Right lobe of liver (tissue), 6 donors: Measurements from ENCODE around the gene CBL. TPM values are rescaled to one million over a fixed set of nuclear protein-coding genes. Genes with fewer than 3 reads are reported as not detected.

Experiments used
- ATAC-seq, 4 donors: fragments of 200-7000 bp; cut with Tn5 transposase; one replicate each; pipeline ENCODE4 v1.9.1; 2020; ENCODE audit warnings: mild to moderate bottlenecking in 4 of 4, moderate library complexity in 4 of 4
- DNase-seq, 3 donors: peaks; one replicate each; pipeline ENCODE4 v3.0.0-alpha.2; 2020
- H3K27ac ChIP-seq, 3 donors: fragments of 200-600 bp; one replicate each; pipeline ENCODE4 v1.8.0; 2022
- H3K27me3 ChIP-seq, 2 donors: fragments of 200-600 bp; one replicate each; pipeline ENCODE4 v1.8.0; 2022
- H3K36me3 ChIP-seq, 4 donors: fragments of 200-600 bp; sonication (generic) in 1 of 4; one replicate each; pipeline versions ENCODE4 v1.5.1 to v1.8.0; 2017 to 2022; ENCODE audit warnings: control low read depth in 1 of 4
- H3K4me1 ChIP-seq, 4 donors: fragments of 200-600 bp; sonication (generic) in 1 of 4; one replicate each; pipeline versions ENCODE4 v1.5.1 to v1.8.0; 2017 to 2022; ENCODE audit warnings: control low read depth in 1 of 4
- H3K4me3 ChIP-seq, 3 donors: fragments of 200-600 bp; one replicate each; pipeline ENCODE4 v1.8.0; 2022
- H3K9me3 ChIP-seq, 4 donors: fragments of 200-600 bp; sonication (generic) in 1 of 4; one replicate each; pipeline versions ENCODE4 v1.5.1 to v1.8.0; 2017 to 2022; ENCODE audit warnings: control low read depth in 1 of 4
- POLR2A ChIP-seq: fragments of 450-650 bp; IDR thresholded peaks from one replicate; pipeline ENCODE4 v1.6.1; 2017; ENCODE audit warnings: antibody characterized with exemption, mild to moderate bottlenecking
- WGBS: methylation state at CpG from one replicate; pipeline ENCODE4 v1.1.6; 2018; ENCODE audit warnings: low coverage, low lambda C conversion rate; ENCODE audit not compliant: insufficient coverage; ENCODE audit errors: missing lambda C conversion rate; 5-methylcytosine and 5-hydroxymethylcytosine counted together
- intact Hi-C, 2 donors: fragments of 100-400 bp; cut with DNase I; formaldehyde crosslinking; loops; one replicate each; pipeline versions ENCODE4 v1.11.2 to v1.14.1; 2022
- total RNA-seq, 6 experiments: library from RNA; depleted of rRNA in 2 of 6; stranded (reverse); fragments of >200 nt in 2 of 6; fragmentation: NEBNext Ultra II Directional in 3 of 6; extraction: Animal tissue kit (Norgen Biotek cat#: 25700) in 3 of 6; gene quantifications; one replicate each; pipeline versions ENCODE4 v1.1.0 to v1.2.4, GENCODE V29; 2016 to 2023
- TF ChIP-seq, protein P1 (sequence below), 4 donors: fragments of 200-600 bp in 3 of 4; fragments of 450-650 bp in 1 of 4; IDR thresholded peaks; one replicate each; pipeline versions ENCODE4 v1.5.1 to v1.8.0; 2016 to 2022; ENCODE audit warnings: antibody characterized with exemption in 4 of 4, mild to moderate bottlenecking in 2 of 4
- donor health status: DM: no; HTN: yes; CAD: no.
- donor health status: DM: no; HTN: no; CAD: no.
- donor health status: DM: no; HTN: no; CAD: no.
- donor health status: DM: no; HTN: yes; CAD: no.
- donor health status: DM: no; HTN: yes; CAD: no.

Gene CBL
- total RNA-seq, 6 experiments from 2014 or later, result 3.1 to 7.1 (median 4.6) TPM

DNA sequence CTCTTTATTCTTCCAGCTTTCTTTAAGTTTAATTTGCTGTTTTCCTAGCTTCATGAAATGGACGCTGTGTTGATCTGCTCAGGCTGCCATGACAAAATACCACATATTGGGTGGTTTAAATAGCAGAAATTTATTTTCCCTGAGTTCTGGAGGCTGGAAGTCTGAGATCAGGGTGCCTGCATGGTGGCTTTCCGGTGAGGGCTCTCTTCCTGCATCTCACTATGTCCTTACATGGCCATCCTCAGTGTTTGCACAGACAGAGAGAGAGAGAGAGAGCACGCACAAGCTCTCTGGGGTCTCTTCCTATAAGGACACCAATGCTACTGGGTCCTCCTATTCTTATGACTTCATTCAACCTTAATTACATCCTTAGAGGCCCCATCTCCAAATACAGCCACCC is 82.1 kb downstream of the CBL start:
- Histone ChIP-seq H3K9me3 (no peaks in the 10 kb centered on the region), H3K4me1 (no peaks in the 10 kb centered on the region), H3K27ac (no peak overlapping the region), H3K27me3 (no peaks in the 10 kb centered on the region), H3K4me3 (no peak overlapping the region), H3K36me3 (peaks cover 0 to 18% (median 5%) of the 10 kb centered on the region in 4 donors)
- ATAC-seq (peak in 2 of 4 donors; percentile 35 to 56), DNase-seq (no peak)
- intact Hi-C loops, result no loop called here
- WGBS, result 100% methylated on average over 1 of the region's 3 CpGs
- TF ChIP-seq, protein P1, sequence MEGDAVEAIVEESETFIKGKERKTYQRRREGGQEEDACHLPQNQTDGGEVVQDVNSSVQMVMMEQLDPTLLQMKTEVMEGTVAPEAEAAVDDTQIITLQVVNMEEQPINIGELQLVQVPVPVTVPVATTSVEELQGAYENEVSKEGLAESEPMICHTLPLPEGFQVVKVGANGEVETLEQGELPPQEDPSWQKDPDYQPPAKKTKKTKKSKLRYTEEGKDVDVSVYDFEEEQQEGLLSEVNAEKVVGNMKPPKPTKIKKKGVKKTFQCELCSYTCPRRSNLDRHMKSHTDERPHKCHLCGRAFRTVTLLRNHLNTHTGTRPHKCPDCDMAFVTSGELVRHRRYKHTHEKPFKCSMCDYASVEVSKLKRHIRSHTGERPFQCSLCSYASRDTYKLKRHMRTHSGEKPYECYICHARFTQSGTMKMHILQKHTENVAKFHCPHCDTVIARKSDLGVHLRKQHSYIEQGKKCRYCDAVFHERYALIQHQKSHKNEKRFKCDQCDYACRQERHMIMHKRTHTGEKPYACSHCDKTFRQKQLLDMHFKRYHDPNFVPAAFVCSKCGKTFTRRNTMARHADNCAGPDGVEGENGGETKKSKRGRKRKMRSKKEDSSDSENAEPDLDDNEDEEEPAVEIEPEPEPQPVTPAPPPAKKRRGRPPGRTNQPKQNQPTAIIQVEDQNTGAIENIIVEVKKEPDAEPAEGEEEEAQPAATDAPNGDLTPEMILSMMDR (IDR thresholded peaks at IDR 0.05), result no peak
- TF ChIP-seq POLR2A, result no peak

DNA sequence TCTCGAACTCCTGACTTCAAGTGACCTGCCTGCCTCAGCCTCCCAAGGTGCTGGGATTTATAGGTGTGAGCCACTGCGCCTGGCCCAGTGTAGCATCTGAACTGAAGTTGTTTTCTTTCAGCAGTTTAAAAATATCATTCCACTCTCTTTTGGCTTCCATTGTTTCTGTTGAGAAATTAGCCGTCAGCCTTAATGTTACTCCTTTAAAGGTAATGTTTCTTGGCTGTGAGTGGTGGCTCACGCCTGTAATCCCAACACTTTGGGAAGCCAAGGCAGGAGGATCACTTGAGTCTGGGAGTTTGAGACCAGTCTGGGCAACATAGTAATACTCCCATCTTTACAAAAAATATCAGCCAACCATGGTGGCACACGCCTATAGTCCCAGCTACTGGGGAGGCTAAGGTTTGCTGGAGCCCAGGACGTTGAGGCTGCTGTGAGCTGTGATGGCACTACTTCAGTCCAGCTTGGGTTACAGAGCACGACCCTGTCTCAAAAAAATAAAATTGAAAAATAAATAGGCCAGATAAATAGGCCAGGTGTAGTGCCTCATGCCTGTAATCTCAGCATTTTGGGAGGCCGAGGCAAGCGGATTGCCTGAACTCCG is 84.9 kb downstream of the CBL start:
- Histone ChIP-seq H3K9me3 (no peaks in the 10 kb centered on the region), H3K36me3 (peaks cover 0 to 6% (median 3%) of the 10 kb centered on the region in 4 donors), H3K27me3 (no peaks in the 10 kb centered on the region), H3K4me3 (no peak overlapping the region), H3K27ac (no peak overlapping the region), H3K4me1 (no peaks in the 10 kb centered on the region)
- DNase-seq (no peak), ATAC-seq (no peak)
- WGBS, result 100% methylated on average over 6 of the region's 10 CpGs
- TF ChIP-seq POLR2A, result no peak
- TF ChIP-seq, protein P1 (IDR thresholded peaks at IDR 0.05), result no peak
- intact Hi-C loops, result no loop called here

DNA sequence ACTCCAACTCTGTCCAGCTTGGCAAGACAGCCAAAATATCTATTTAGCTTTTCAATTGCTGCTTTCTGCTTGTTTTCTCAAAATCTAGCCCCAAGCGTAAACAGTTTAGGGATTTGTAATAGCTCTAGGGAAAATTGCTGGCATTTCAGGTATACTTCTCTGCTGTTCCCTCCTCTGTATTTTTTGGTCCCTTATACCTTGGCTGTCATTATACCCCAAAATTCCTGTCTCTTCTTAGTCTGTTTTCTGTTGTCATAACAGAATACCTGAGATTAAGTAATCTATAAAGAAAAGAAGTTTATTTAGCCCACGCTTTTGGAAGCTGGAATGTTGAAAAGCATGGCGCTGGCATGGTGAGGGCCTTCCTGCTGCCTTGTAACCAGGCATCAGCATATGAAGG is 87.3 kb downstream of the CBL start:
- Histone ChIP-seq H3K27me3 (no peaks in the 10 kb centered on the region), H3K4me1 (peaks cover 0 to 22% (median 7%) of the 10 kb centered on the region in 4 donors), H3K4me3 (no peak overlapping the region), H3K36me3 (peaks cover 0 to 8% (median 6%) of the 10 kb centered on the region in 4 donors), H3K9me3 (no peaks in the 10 kb centered on the region), H3K27ac (no peak overlapping the region)
- TF ChIP-seq, protein P1 (IDR thresholded peaks at IDR 0.05), result no peak
- no peak for TF ChIP-seq POLR2A
- intact Hi-C loops, result no loop called here
- WGBS, result 97% methylated on average over 3 of the region's 3 CpGs
- no peak for DNase-seq
- ATAC-seq, result no peak

- intact Hi-C loops, result no loop called here
- Histone ChIP-seq H3K4me1 (peaks cover 0 to 25% (median 7%) of the 10 kb centered on the region in 4 donors), H3K27me3 (no peaks in the 10 kb centered on the region), H3K36me3 (peaks cover 0 to 16% (median 8%) of the 10 kb centered on the region in 4 donors), H3K27ac (no peak overlapping the region), H3K9me3 (no peaks in the 10 kb centered on the region), H3K4me3 (no peak overlapping the region)
- WGBS, result 19% methylated on average over 2 of the region's 3 CpGs
- DNase-seq (no peak), ATAC-seq (no peak)
- TF ChIP-seq, protein P1 (IDR thresholded peaks at IDR 0.05), result no peak
- no peak for TF ChIP-seq POLR2A
Observed at GRCh38 chr11:119295178-119295577, 89.0 kb downstream of the CBL start.
